GM12801 (cell line): ENCODE measurements around the gene PRDX5.

Source experiments
- TF ChIP-seq, protein P1 (sequence below): IDR thresholded peaks from one replicate; pipeline ENCODE4 v1.5.1; 2011; ENCODE audit warnings: control low read depth; ENCODE audit not compliant: insufficient read length; ENCODE audit errors: extremely low read depth

Gene PRDX5

DNA sequence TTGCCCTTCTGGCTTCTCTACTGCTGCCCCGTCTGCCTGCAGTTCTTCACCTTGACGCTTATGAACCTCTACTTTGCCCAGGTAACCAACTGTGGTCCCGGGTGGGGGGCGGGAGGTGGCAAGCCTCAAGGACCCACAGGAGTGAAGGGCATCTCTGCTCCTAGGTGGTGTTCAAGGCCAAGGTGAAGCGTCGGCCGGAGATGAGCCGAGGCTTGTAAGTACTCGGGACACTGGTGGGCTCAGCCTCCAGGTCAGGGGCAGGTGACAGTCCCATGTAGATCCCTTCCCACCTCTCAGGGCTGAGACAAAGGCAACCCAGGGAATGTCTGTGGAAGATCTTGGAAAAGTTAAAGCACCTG is 31.1 kb upstream of the PRDX5 start:
- TF ChIP-seq, protein P1, sequence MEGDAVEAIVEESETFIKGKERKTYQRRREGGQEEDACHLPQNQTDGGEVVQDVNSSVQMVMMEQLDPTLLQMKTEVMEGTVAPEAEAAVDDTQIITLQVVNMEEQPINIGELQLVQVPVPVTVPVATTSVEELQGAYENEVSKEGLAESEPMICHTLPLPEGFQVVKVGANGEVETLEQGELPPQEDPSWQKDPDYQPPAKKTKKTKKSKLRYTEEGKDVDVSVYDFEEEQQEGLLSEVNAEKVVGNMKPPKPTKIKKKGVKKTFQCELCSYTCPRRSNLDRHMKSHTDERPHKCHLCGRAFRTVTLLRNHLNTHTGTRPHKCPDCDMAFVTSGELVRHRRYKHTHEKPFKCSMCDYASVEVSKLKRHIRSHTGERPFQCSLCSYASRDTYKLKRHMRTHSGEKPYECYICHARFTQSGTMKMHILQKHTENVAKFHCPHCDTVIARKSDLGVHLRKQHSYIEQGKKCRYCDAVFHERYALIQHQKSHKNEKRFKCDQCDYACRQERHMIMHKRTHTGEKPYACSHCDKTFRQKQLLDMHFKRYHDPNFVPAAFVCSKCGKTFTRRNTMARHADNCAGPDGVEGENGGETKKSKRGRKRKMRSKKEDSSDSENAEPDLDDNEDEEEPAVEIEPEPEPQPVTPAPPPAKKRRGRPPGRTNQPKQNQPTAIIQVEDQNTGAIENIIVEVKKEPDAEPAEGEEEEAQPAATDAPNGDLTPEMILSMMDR = no peak

DNA sequence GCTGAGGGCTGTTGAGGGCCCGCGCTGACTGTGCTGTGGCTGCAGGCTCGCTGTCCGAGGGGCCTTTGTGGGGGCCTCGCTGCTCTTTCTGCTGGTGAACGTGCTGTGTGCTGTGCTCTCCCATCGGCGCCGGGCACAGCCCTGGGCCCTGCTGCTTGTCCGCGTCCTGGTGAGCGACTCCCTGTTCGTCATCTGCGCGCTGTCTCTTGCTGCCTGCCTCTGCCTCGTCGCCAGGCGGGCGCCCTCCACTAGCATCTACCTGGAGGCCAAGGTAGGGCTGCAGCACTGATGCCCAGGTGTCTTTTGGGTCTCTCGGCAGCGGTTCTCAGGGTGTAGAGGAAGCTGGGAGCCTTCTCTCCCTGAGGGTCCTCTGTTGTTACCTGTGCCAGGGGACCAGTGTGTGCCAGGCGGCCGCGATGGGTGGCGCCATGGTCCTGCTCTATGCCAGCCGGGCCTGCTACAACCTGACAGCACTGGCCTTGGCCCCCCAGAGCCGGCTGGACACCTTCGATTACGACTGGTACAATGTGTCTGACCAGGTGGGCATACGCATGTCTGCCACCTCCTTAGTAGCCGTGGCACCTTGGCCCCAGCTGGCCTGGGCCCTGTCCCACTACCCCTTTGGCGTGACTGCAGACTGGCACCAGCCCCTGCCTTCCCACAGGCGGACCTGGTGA is 30.1 kb upstream of the PRDX5 start:
- TF ChIP-seq, protein P1 = no peak

DNA sequence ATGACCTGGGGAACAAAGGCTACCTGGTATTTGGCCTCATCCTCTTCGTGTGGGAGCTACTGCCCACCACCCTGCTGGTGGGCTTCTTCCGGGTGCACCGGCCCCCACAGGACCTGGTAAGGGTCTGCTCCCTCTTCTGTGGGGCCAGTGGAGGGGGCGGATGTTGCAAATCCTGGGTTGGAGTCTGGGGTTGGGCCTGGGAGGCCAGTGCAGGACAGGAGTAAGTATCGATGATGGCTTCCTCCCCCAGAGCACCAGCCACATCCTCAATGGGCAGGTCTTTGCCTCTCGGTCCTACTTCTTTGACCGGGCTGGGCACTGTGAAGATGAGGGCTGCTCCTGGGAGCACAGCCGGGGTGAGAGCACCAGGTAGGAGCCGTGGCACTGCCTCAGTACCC is 29.6 kb upstream of the PRDX5 start:
- TF ChIP-seq, protein P1 = no peak

DNA sequence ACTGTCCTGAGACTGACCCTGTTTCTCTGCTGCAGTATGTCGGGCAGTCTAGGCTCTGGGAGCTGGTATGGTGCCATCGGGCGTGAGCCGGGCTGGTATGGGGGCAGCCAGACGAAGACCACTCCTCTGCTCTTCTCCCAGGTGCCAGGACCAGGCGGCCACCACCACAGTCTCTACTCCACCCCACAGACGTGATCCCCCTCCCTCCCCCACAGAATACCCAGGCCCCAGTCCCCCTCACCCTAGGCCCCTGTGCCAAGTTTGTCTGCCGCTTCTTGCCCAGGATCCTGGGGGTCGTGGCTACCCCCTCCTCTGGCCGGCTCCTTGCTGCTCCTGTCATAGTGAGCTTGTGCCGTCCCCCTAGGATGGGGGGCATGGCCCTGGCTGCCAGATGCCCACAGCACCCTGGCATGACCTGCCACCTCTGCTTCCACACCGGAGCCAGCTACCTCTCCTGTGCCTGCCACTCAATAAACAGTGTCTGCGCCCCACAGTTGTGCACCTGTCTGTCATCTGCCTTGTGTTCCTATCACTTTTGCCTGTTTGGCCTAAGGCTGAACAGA is 28.8 kb upstream of the PRDX5 start:
- TF ChIP-seq, protein P1 = no peak

DNA sequence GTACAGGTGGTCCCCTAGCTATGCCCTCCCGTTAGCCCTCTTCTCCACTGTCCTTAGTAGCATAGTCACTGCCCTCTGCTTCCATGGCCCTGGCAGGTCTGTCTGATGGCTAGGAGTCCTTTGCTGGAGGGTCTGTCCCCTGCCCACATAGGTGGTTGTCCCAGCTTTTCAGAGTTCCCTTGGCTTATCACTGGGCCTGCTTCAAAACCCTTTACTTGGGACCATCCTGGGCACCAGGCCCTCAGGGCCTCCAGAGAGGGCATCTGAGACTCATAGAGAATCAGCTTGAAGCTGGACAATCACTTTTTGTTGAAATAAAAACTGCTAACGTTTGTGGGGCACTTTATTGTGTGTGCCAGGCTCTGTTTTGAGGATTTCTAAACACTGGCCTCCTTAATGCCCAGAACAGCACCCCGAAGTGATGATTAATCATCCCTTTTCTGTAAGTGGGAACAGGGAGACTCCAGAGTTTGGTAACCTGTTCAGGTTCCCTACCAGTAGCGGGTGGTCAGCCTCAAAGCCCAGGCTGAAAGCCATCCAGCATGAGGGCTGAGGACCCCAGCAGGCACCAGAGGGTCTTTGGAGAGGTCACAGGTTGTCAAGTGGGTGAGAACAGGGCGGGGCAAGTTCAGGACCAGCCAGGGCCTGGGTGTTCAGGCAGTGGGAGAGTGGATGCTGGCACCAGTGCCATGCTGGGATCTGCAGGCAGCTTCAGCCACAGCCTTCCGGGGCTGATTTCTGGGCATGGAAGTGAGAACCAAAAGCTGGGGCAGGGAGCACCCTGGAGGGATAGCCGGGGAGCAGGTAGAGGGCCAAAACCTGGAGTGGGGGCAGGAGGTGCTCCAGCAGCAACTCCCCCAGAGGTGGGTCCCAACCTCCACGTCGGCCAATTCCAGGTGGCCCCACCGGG is 27.3 kb upstream of the PRDX5 start:
- TF ChIP-seq, protein P1 = no peak

DNA sequence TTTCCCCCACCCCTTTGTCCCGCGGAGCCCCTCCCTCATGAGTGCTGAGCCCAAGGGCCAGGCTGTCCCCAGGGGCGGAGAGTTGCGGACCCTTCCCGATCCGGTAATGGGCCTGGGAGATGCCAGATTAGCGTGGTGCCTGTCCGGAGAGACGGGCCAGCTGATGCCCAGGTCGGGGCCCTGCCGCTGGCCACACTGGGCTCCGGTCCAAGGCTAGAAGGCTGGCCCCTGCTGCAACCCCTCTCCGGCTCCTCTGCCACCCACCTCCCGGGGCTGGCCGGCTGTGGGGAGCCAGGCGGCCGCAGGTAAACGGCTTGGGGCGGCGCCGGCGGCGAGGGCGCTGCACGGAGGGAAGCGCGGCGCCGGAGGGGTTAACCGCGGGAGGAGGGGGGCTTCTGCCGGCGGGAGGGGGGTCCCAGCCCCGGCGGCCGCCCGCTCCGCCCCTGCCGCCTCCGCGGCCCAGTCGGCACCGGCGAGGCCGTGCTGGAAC is 26.6 kb upstream of the PRDX5 start, which contains the start of gene KCNK4:
Gene KCNK4, plus strand, starts transcription at position 41 of the 490 bp plus-strand sequence. CDS start 1,717 bp downstream, outside the sequence.
- TF ChIP-seq, protein P1 = no peak
